Measurements from ENCODE around the gene COL24A1.
"Not testable (repeated sequence)": the region's sequence is repeated elsewhere in the genome, so short reads cannot be mapped to it uniquely, and the experiment has no call there.

The COL24A1 gene

GRCh38 chr1:86084998-86085397 lies 71.6 kb downstream of the COL24A1 start:
- no peak for DNase-seq (ENCODE audit: low read depth in 2 of 2)

GRCh38 chr1:86082183-86082582 lies 74.4 kb downstream of the COL24A1 start:
- DNase-seq (ENCODE audit: low read depth in 2 of 2), result no peak

- not testable (repeated sequence) for DNase-seq (ENCODE audit: low read depth in 2 of 2)
These were observed 84.1 kb downstream of the COL24A1 start for GRCh38 chr1:86072474-86072873.

- not testable (repeated sequence) for DNase-seq (ENCODE audit: low read depth in 2 of 2)
These were observed 84.7 kb downstream of the COL24A1 start for GRCh38 chr1:86071870-86072269.

- DNase-seq (ENCODE audit: low read depth in 2 of 2), result no peak
These were observed 86.8 kb downstream of the COL24A1 start for GRCh38 chr1:86069757-86070145.

GRCh38 chr1:86068841-86069756 lies 87.5 kb downstream of the COL24A1 start:
- no peak for DNase-seq (ENCODE audit: low read depth in 2 of 2)

GRCh38 chr1:86068271-86068721 lies 88.3 kb downstream of the COL24A1 start:
- no peak for DNase-seq (ENCODE audit: low read depth in 2 of 2)

GRCh38 chr1:86067626-86068025 lies 88.9 kb downstream of the COL24A1 start:
- DNase-seq (ENCODE audit: low read depth in 2 of 2), result no peak

GRCh38 chr1:86064899-86065298 lies 91.7 kb downstream of the COL24A1 start:
- DNase-seq (ENCODE audit: low read depth in 2 of 2), result no peak

- no peak for DNase-seq (ENCODE audit: low read depth in 2 of 2)
These were observed 92.9 kb downstream of the COL24A1 start for GRCh38 chr1:86063721-86064120.

- no peak for DNase-seq (ENCODE audit: low read depth in 2 of 2)
These were observed 94.1 kb downstream of the COL24A1 start for GRCh38 chr1:86062453-86062852.

- DNase-seq (ENCODE audit: low read depth in 2 of 2), result no peak
These were observed 95.0 kb downstream of the COL24A1 start for GRCh38 chr1:86061551-86061990.

- no peak for DNase-seq (ENCODE audit: low read depth in 2 of 2)
These were observed 102.2 kb downstream of the COL24A1 start for GRCh38 chr1:86054396-86054795.

- DNase-seq (ENCODE audit: low read depth in 2 of 2), result no peak
These were observed 103.4 kb downstream of the COL24A1 start for GRCh38 chr1:86052948-86053698.

GRCh38 chr1:86035101-86035500 lies 121.5 kb downstream of the COL24A1 start:
- no peak for DNase-seq (ENCODE audit: low read depth in 2 of 2)

GRCh38 chr1:86030180-86030579 lies 126.4 kb downstream of the COL24A1 start:
- DNase-seq (ENCODE audit: low read depth in 2 of 2), result no peak

- DNase-seq (ENCODE audit: low read depth in 2 of 2), result no peak
These were observed 138.2 kb downstream of the COL24A1 start for GRCh38 chr1:86018283-86018923.

- DNase-seq (ENCODE audit: low read depth in 2 of 2), result no peak
These were observed 140.4 kb downstream of the COL24A1 start for GRCh38 chr1:86016076-86016759.

GRCh38 chr1:86015375-86015774 lies 141.2 kb downstream of the COL24A1 start:
- no peak for DNase-seq (ENCODE audit: low read depth in 2 of 2)

- no peak for DNase-seq (ENCODE audit: low read depth in 2 of 2)
These were observed 156.0 kb downstream of the COL24A1 start for GRCh38 chr1:86000601-86001000.

GRCh38 chr1:85998105-85998855 lies 158.3 kb downstream of the COL24A1 start:
- DNase-seq (ENCODE audit: low read depth in 2 of 2), result no peak
